ENCODE results near the gene KCTD19. TPM values are rescaled to one million over a fixed set of nuclear protein-coding genes. Genes with fewer than 3 reads are reported as not detected.
"Not testable (repeated sequence)": the region's sequence is repeated elsewhere in the genome, so short reads cannot be mapped to it uniquely, and the experiment has no call there.

Gene KCTD19
- total RNA-seq, 1 experiment from 2014 or later = 1.1 TPM

GRCh38 chr16:67361038-67361437 is 34.5 kb upstream of the KCTD19 start (continued):
- no peak for TF ChIP-seq CTCF (IDR thresholded peaks at IDR 0.05)
- TF ChIP-seq TCF7 (CRISPR knock-in tag; IDR thresholded peaks at IDR 0.05; ENCODE audit: low read depth) = no peak
- TF ChIP-seq HMGXB4 (CRISPR knock-in tag; IDR thresholded peaks at IDR 0.05) = no peak

GRCh38 chr16:67359540-67360269 is 33.2 kb upstream of the KCTD19 start:
- H3K27ac Mint-ChIP-seq; H3K9me3 Mint-ChIP-seq; H3K36me3 Mint-ChIP-seq; POLR2A ChIA-PET; DNase-seq (ENCODE audit: low spot score); ATAC-seq; H3K4me1 Mint-ChIP-seq; H3K4me3 Mint-ChIP-seq: not testable (repeated sequence)
- CTCF ChIA-PET = interaction anchor here (1.0 to 1.9 kb wide), 2 partner anchors 13 to 40 kb away, joined by 4 to 5 read pairs; no protein-coding TSS in a partner anchor
- H3K27me3 Mint-ChIP-seq (ENCODE audit: low read depth) = peaks cover 16% of the 10 kb centered on the region

- no peak overlapping the region for H3K4me3 Mint-ChIP-seq
- H3K36me3 Mint-ChIP-seq = no peaks in the 10 kb centered on the region
- H3K9me3 Mint-ChIP-seq = no peaks in the 10 kb centered on the region
- no peak overlapping the region for H3K27ac Mint-ChIP-seq
- CTCF ChIA-PET = interaction anchor here (0.9 to 1.5 kb wide), 2 partner anchors 42 to 108 kb away, joined by 3 to 5 read pairs; no protein-coding TSS in a partner anchor
- no peak for ATAC-seq
- peaks cover 9% of the 10 kb centered on the region for H3K27me3 Mint-ChIP-seq (ENCODE audit: low read depth)
- TF ChIP-seq ZNF425 (CRISPR knock-in tag; conservative IDR thresholded peaks at IDR 0.05) (no peak), ZNF671 (CRISPR knock-in tag; IDR thresholded peaks at IDR 0.05) (no peak), MLX (CRISPR knock-in tag; IDR thresholded peaks at IDR 0.05) (no peak), IRF1 (CRISPR knock-in tag; IDR thresholded peaks at IDR 0.05) (no peak), FOXK1 (CRISPR knock-in tag; IDR thresholded peaks at IDR 0.05) (no peak), E2F4 (CRISPR knock-in tag; IDR thresholded peaks at IDR 0.05; ENCODE audit: borderline replicate concordance, low read depth) (no peak), ELF4 (CRISPR knock-in tag; IDR thresholded peaks at IDR 0.05; ENCODE audit: low read depth) (no peak), ZNF263 (CRISPR knock-in tag; IDR thresholded peaks at IDR 0.05; ENCODE audit: low read depth) (no peak), RELA (CRISPR knock-in tag; IDR thresholded peaks at IDR 0.05; ENCODE audit: borderline replicate concordance) (no peak), NFYB (CRISPR knock-in tag; conservative IDR thresholded peaks at IDR 0.05; ENCODE audit: low read depth) (no peak), ZNF317 (CRISPR knock-in tag; IDR thresholded peaks at IDR 0.05; ENCODE audit: borderline replicate concordance, low read depth) (no peak)
- POLR2A ChIA-PET = no interaction called here
- no peak for DNase-seq (ENCODE audit: low spot score)
- no peaks in the 10 kb centered on the region for H3K4me1 Mint-ChIP-seq
These were observed 31.0 kb upstream of the KCTD19 start for GRCh38 chr16:67357561-67357960.

All from WTC11 (cell line).